GM12864 (cell line): Measurements from ENCODE around the gene ACAT1.

Experiments
- DNase-seq: peaks from one replicate; pipeline ENCODE4 v3.0.0-alpha.2; 2011; ENCODE audit warnings: low read depth
- H3K4me3 ChIP-seq: 2 replicates; pipeline ENCODE4 v1.5.1; 2011; ENCODE audit warnings: mild to moderate bottlenecking, low read depth, low read length, control low read depth
- TF ChIP-seq, protein P1 (sequence below): IDR thresholded peaks from 2 replicates; pipeline ENCODE4 v1.5.1; 2011; ENCODE audit warnings: low read depth, mild to moderate bottlenecking, moderate library complexity, low read length, control low read depth, inconsistent platforms; ENCODE audit errors: missing control alignments

The ACAT1 gene

DNA sequence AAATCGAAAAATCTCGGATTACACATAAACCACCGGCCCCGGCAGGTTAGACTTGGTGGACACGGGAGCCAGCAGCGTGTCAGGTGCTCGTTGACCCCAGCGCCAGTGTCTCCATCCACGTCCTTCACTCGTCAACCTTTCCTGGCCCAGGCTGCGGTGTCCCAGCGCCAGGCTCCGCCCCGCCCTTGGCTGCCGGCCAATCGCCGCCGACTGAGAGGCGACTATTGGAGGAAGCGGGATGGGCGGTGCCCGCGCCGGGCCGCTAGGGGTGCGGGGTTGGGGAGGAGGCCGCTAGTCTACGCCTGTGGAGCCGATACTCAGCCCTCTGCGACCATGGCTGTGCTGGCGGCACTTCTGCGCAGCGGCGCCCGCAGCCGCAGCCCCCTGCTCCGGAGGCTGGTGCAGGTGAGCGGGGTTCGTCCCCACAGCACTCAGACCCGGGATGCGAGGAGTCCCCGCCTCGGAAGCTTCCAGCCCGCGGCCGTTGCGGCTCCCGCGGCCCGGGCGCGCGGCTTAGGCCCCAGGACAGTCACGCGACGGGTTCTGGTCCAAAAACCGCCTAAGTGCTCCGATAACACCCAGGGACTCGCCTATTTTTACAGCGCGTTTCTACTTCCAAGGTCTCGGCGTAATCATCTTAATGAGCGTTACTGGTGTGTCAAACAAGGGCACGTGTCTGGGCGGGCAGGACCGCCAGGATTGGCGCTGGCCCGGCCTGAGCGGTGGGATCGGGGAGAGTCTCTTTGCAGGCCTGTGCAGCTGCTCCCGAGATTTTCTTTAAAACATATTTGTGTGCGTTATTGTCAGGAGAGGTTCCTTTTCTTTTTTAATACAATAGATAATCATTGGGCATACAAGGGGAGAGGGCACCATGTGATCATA lies at the start of gene ACAT1:
ACAT1 (plus strand) TSS at position 294 of the 882 bp plus-strand sequence; CDS start at position 334, 40 bp downstream.
- TF ChIP-seq, protein P1, sequence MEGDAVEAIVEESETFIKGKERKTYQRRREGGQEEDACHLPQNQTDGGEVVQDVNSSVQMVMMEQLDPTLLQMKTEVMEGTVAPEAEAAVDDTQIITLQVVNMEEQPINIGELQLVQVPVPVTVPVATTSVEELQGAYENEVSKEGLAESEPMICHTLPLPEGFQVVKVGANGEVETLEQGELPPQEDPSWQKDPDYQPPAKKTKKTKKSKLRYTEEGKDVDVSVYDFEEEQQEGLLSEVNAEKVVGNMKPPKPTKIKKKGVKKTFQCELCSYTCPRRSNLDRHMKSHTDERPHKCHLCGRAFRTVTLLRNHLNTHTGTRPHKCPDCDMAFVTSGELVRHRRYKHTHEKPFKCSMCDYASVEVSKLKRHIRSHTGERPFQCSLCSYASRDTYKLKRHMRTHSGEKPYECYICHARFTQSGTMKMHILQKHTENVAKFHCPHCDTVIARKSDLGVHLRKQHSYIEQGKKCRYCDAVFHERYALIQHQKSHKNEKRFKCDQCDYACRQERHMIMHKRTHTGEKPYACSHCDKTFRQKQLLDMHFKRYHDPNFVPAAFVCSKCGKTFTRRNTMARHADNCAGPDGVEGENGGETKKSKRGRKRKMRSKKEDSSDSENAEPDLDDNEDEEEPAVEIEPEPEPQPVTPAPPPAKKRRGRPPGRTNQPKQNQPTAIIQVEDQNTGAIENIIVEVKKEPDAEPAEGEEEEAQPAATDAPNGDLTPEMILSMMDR = peak; percentile 35
- peak within 1 kb of the TSS; percentile 82 for H3K4me3 ChIP-seq
- peak; percentile 76 for DNase-seq

DNA sequence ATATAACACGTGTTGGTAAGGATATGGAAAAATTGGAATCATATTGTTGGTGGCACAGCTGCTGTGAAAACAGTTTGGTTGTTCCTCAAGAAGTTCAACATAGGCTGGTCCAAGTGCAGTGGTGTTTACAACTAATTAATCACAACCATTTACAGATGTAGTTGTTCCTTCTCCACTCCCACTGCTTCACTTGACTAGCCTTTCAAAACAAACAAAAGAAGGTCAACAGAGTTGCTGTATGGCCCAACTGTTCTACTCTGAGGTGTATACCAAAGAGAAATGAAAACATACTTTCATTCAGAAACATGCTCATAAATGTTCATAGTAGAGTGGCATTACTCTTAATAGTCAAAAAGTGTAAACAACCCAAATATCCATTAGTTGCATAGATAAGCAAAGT lies 36.6 kb upstream of the ACAT1 start:
- TF ChIP-seq, protein P1 = no peak
- H3K4me3 ChIP-seq = no peak overlapping the region
- no peak for DNase-seq

DNA sequence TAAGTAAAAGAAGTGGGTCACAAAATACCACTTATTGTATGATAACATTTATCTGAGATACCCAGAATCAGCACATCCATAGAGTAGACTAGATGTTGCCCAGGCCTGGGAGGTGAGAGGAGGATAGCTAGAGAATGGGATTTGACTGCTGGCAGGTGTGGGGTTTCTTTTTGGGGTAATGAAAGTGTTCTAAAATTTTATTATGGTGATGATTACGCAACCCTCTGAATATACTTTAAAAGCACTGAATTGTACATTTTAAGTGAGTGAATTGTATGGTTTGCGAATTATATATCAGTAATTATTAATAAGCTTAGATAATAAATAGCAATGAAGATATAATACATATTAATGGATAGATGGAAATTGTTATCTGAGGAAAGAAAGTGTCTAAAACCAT lies 35.7 kb upstream of the ACAT1 start:
- no peak overlapping the region for H3K4me3 ChIP-seq
- TF ChIP-seq, protein P1 = no peak
- DNase-seq = no peak

DNA sequence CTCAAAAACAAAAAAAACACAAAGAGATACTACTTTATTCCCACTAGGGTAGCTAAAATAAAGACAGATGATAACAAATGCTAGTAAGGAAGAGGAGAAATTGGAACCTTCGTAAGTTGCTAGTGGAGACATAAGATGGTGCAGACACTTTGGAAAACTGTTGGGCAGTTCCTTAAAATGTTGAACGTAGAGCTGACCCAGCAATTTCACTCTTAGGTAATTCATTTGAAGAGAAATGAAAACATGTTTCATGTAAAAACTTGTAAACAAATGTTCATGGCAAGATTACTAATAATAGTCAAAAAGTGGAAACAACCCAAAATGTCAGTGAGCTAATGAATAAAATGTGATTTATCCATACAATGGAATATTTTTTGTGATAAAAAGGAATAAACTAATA lies 29.2 kb upstream of the ACAT1 start:
- H3K4me3 ChIP-seq = no peak overlapping the region
- no peak for DNase-seq
- TF ChIP-seq, protein P1 = no peak

DNA sequence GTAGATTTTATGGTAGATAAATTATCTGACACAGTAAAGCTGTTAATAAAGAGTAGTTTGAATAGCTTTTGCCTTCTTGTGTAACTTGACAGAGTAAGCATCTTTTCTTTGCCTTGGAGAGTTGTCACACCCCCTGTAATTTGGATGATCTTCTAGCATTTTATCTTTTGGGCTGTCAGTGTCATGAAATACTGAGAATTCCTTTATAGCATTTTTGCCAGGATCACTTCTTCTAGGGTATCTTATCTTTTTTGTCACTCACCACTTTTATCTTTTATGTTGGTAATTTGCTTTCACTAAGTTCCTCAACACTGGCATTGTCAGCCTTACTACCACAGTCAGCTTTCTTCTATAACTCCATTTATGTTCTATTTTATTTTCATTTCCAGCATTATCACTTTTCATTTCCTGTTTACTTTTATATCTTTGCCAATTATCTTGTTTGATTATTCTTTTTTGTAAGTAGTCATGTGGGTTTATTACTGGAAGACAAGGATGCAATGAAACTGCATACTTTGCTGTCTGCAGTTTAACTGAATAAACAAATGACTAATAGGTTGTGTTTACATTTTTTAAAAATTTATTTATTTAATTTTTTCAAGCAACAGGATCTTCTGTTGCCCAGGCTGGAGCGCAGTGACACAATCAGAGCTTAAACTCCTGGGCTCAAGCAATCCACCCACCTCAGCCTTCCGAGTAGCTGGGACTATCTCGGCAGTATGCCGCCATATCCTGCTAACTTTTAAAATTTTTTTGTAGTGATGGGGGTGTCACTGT lies 28.1 kb upstream of the ACAT1 start:
- no peak for DNase-seq
- TF ChIP-seq, protein P1 = no peak
- no peak overlapping the region for H3K4me3 ChIP-seq

DNA sequence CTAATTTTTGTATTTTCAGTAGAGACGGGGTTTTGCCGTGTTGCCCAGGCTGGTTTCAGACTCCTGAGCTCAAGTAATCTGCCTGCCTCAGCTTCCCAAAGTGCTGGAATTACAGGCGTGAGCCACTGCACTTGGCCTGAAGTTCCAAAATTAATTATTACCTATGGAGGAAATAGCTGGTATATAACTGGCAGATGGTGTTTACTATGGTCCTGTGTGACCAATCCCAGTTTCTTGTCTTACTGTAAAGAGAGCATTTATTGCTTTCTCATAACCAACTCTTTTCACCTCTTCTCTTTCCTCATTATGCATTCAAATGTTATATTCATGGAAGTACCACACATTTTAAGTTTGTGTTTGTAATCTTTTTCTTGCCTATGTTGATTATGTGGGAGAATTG lies 24.2 kb upstream of the ACAT1 start:
- TF ChIP-seq, protein P1 = no peak
- no peak overlapping the region for H3K4me3 ChIP-seq
- DNase-seq = no peak
